ENCODE measurements around the gene DDRGK1.

GRCh38 chr20:3224681-3225421, 20.4 kb upstream of the DDRGK1 start:
- TF ChIP-seq POLR2AphosphoS5 (IDR thresholded peaks at IDR 0.05), result no peak
- no peak for TF ChIP-seq EZH2 (IDR thresholded peaks at IDR 0.05; ENCODE audit: borderline replicate concordance, insufficient read depth, low read length, poor library complexity, severe bottlenecking)
- TF ChIP-seq CTCF (IDR thresholded peaks at IDR 0.05; ENCODE audit: poor library complexity, severe bottlenecking), result no peak
- TF ChIP-seq EP300 (conservative IDR thresholded peaks at IDR 0.05; ENCODE audit: poor library complexity, severe bottlenecking), result no peak
- no peak for TF ChIP-seq MXI1 (conservative IDR thresholded peaks at IDR 0.05; ENCODE audit: poor library complexity, severe bottlenecking)
